ENCODE results near the gene SRPK2.

Gene SRPK2

DNA sequence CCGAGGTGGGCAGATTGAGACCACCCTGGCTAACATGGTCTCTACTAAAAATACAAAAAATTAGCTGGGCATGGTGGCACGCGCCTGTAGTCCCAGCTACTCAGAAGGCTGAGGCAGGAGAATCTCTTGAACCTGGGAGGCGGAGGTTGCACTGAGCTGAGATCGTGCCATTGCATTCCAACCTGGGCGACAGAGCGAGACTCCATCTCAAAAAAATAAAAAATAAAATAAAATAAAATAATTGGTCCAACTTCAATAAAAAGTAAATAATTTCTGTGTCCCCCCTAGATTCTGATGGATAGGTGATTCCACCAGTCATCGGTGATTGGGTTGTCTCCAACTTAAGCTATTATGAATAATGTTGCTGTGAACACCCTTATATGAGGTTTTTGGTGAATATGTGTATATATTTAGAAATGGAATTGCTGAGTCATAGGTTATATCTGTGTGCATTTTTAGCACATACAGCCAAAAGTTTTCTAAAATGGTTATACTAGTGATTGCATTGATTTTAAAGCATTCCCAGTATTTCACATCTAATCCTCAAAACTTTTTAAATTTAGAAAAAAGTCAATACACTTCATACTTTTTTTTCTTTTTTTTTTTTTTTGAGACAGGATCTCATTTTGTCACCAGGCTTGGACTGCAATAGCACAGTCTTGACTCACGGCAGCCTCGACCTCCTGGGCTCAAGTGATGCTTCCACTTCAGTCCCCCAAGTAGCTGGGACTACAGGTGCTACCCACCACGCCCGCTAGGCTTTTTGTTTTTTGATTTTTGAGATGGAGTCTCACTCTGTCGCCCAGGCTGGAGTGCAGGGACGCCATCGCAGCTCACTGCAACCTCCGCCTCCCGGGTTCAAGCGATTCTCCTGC is 13.7 kb upstream of the SRPK2 start:
- Histone ChIP-seq H3K4me1 (ENCODE audit: control insufficient read depth, insufficient read depth, low read length) (no peaks in the 10 kb centered on the region), H3K9ac (ENCODE audit: low read length) (no peak overlapping the region), H3K36me3 (ENCODE audit: control insufficient read depth, insufficient read depth, low read length) (no peaks in the 10 kb centered on the region), H3K27ac (ENCODE audit: low read depth, low read length) (no peak overlapping the region), H3K27me3 (ENCODE audit: control insufficient read depth, insufficient read depth, low read length) (no peaks in the 10 kb centered on the region), H3K4me3 (ENCODE audit: low read length) (no peak overlapping the region)

GRCh38 chr7:105399043-105399725 is 10.5 kb upstream of the SRPK2 start:
- no peaks in the 10 kb centered on the region for H3K36me3 ChIP-seq (ENCODE audit: control insufficient read depth, insufficient read depth, low read length)
- H3K27ac ChIP-seq (ENCODE audit: low read depth, low read length) = no peak overlapping the region
- no peak overlapping the region for H3K4me3 ChIP-seq (ENCODE audit: low read length)
- no peak overlapping the region for H3K9ac ChIP-seq (ENCODE audit: low read length)
- H3K27me3 ChIP-seq (ENCODE audit: control insufficient read depth, insufficient read depth, low read length) = no peaks in the 10 kb centered on the region
- no peaks in the 10 kb centered on the region for H3K4me1 ChIP-seq (ENCODE audit: control insufficient read depth, insufficient read depth, low read length)

- no peaks in the 10 kb centered on the region for H3K4me1 ChIP-seq (ENCODE audit: control insufficient read depth, insufficient read depth, low read length)
- no peak overlapping the region for H3K27ac ChIP-seq (ENCODE audit: low read depth, low read length)
- no peak overlapping the region for H3K9ac ChIP-seq (ENCODE audit: low read length)
- no peaks in the 10 kb centered on the region for H3K27me3 ChIP-seq (ENCODE audit: control insufficient read depth, insufficient read depth, low read length)
- no peaks in the 10 kb centered on the region for H3K36me3 ChIP-seq (ENCODE audit: control insufficient read depth, insufficient read depth, low read length)
- no peak overlapping the region for H3K4me3 ChIP-seq (ENCODE audit: low read length)
Measured at GRCh38 chr7:105396566-105396965, 7.8 kb upstream of the SRPK2 start.

DNA sequence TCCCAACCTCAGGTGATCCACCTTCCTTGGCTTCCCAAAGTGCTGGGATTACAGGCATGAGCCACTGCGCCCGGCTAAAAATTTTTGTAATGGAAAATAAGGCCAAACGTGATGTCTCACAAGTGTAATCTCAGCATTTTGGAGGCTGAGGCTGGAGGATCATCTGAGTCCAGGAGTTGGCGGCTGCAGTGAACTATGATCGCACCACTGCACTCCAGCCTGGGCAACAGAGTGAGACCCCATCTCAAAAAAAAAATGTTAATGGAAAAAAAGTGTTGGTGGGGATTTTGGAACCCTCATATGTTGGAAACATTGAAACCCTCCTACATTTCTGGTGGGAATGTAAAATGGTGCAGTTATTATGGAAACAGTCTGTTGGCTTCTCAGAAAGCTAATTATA is 2.7 kb upstream of the SRPK2 start:
- Histone ChIP-seq H3K4me3 (ENCODE audit: low read length) (no peak overlapping the region), H3K27ac (ENCODE audit: low read depth, low read length) (no peak overlapping the region), H3K27me3 (ENCODE audit: control insufficient read depth, insufficient read depth, low read length) (no peaks in the 10 kb centered on the region), H3K36me3 (ENCODE audit: control insufficient read depth, insufficient read depth, low read length) (no peaks in the 10 kb centered on the region), H3K9ac (ENCODE audit: low read length) (no peak overlapping the region), H3K4me1 (ENCODE audit: control insufficient read depth, insufficient read depth, low read length) (no peaks in the 10 kb centered on the region)

DNA sequence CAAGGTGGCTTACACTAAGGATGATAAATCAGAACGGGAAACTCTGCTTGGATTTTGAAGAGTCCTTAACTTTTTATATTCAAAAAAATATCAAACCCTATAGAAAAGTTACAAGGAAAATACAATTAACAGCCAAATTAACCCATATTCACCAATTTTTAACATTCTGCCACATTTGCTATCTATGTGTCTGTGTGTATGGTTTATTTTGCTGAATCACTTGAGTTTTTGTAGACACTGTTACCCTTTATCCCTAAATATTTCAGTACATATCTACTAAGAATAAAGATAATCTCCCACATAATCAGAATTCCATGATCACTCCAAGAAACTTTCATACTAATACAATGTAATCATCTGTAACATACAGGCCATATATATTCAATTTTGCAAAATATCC is 1.2 kb upstream of the SRPK2 start:
- no peaks in the 10 kb centered on the region for H3K4me1 ChIP-seq (ENCODE audit: control insufficient read depth, insufficient read depth, low read length)
- H3K27ac ChIP-seq (ENCODE audit: low read depth, low read length) = no peak overlapping the region
- no peaks in the 10 kb centered on the region for H3K27me3 ChIP-seq (ENCODE audit: control insufficient read depth, insufficient read depth, low read length)
- no peak overlapping the region for H3K9ac ChIP-seq (ENCODE audit: low read length)
- no peak overlapping the region for H3K4me3 ChIP-seq (ENCODE audit: low read length)
- no peaks in the 10 kb centered on the region for H3K36me3 ChIP-seq (ENCODE audit: control insufficient read depth, insufficient read depth, low read length)

DNA sequence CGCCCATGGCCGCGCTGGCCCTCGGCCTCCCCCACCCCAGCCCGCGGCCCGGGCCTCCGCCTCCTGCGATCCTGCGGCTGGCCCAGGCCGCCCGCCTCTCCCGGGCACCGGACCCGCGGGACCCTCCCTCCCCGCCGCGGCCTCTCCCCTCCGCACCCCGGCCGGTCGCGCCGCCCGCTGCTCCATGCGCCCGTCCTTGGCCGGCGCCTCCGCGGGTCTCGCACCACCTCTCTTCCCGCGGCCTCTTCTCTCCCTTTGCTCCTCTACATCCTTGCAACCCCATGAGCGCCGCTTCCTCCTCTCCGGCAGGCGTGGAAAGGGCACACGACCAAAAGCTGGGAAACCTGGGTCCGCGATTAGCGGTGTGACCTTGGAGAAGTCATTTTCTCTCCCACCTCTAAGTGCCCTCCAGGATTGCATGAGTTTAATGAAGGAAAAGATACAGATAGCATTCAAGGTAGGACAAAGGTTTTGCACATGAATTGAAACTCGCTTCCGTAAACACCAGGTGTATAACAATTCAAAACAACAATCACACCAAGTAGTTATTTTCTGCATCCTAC is 448 bp upstream of the SRPK2 start:
- Histone ChIP-seq H3K4me3 (ENCODE audit: low read length) (peak overlapping the region; percentile 49), H3K27me3 (ENCODE audit: control insufficient read depth, insufficient read depth, low read length) (no peaks in the 10 kb centered on the region), H3K27ac (ENCODE audit: low read depth, low read length) (peak overlapping the region; percentile 14), H3K4me1 (ENCODE audit: control insufficient read depth, insufficient read depth, low read length) (no peaks in the 10 kb centered on the region), H3K36me3 (ENCODE audit: control insufficient read depth, insufficient read depth, low read length) (no peaks in the 10 kb centered on the region), H3K9ac (ENCODE audit: low read length) (peak overlapping the region; percentile 10)

- peak overlapping the region; percentile 83 for H3K4me3 ChIP-seq (ENCODE audit: low read length)
- no peaks in the 10 kb centered on the region for H3K36me3 ChIP-seq (ENCODE audit: control insufficient read depth, insufficient read depth, low read length)
- no peak overlapping the region for H3K27ac ChIP-seq (ENCODE audit: low read depth, low read length)
- H3K27me3 ChIP-seq (ENCODE audit: control insufficient read depth, insufficient read depth, low read length) = no peaks in the 10 kb centered on the region
- no peaks in the 10 kb centered on the region for H3K4me1 ChIP-seq (ENCODE audit: control insufficient read depth, insufficient read depth, low read length)
- H3K9ac ChIP-seq (ENCODE audit: low read length) = no peak overlapping the region
Measured at GRCh38 chr7:105387508-105388355, 989 bp downstream of the SRPK2 start.

GRCh38 chr7:105377903-105378302 is 10.8 kb downstream of the SRPK2 start:
- no peaks in the 10 kb centered on the region for H3K4me1 ChIP-seq (ENCODE audit: control insufficient read depth, insufficient read depth, low read length)
- no peak overlapping the region for H3K4me3 ChIP-seq (ENCODE audit: low read length)

DNA sequence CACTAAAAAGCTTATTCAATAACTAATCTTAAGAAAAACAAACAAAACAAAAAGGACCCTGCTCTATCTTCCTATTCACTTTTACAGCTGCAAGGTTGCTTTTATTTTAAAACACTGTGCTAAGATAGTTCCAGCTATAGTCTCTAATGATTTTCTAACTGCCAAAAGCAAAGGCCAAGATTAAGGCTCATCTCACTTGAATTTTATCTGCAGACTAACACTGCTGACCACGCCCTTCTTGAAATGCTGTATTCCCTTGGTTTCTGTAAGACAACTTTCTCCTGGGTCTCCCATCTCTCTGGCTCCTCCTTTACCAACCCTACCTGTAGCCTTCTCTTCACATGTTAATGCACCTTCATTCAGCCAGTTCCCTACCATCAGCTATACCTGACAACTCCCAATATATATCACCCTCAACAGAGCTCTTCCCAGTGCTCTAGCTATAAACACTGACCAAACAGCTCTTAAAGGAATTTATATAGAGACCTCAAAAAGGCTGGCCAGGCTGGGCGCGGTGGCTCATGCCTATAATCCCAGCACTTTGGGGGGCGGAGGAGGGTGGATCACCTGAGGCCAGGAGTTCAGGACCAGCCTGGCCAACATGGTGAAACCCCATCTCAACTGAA is 11.7 kb downstream of the SRPK2 start:
- no peaks in the 10 kb centered on the region for H3K4me1 ChIP-seq (ENCODE audit: control insufficient read depth, insufficient read depth, low read length)

More at GRCh38 chr7:105377903-105378302, 10.8 kb downstream of the SRPK2 start:
- H3K27me3 ChIP-seq (ENCODE audit: control insufficient read depth, insufficient read depth, low read length) = no peaks in the 10 kb centered on the region
- H3K36me3 ChIP-seq (ENCODE audit: control insufficient read depth, insufficient read depth, low read length) = no peaks in the 10 kb centered on the region
- H3K9ac ChIP-seq (ENCODE audit: low read length) = no peak overlapping the region
- H3K27ac ChIP-seq (ENCODE audit: low read depth, low read length) = no peak overlapping the region

GRCh38 chr7:105369944-105370343 is 18.8 kb downstream of the SRPK2 start:
- Histone ChIP-seq H3K27me3 (ENCODE audit: control insufficient read depth, insufficient read depth, low read length) (no peaks in the 10 kb centered on the region), H3K4me1 (ENCODE audit: control insufficient read depth, insufficient read depth, low read length) (no peaks in the 10 kb centered on the region), H3K36me3 (ENCODE audit: control insufficient read depth, insufficient read depth, low read length) (no peaks in the 10 kb centered on the region), H3K9ac (ENCODE audit: low read length) (no peak overlapping the region), H3K27ac (ENCODE audit: low read depth, low read length) (no peak overlapping the region), H3K4me3 (ENCODE audit: low read length) (no peak overlapping the region)

More for the DNA sequence above, 11.7 kb downstream of the SRPK2 start:
- no peak overlapping the region for H3K27ac ChIP-seq (ENCODE audit: low read depth, low read length)
- H3K4me3 ChIP-seq (ENCODE audit: low read length) = no peak overlapping the region
- no peaks in the 10 kb centered on the region for H3K36me3 ChIP-seq (ENCODE audit: control insufficient read depth, insufficient read depth, low read length)
- no peak overlapping the region for H3K9ac ChIP-seq (ENCODE audit: low read length)
- no peaks in the 10 kb centered on the region for H3K27me3 ChIP-seq (ENCODE audit: control insufficient read depth, insufficient read depth, low read length)

DNA sequence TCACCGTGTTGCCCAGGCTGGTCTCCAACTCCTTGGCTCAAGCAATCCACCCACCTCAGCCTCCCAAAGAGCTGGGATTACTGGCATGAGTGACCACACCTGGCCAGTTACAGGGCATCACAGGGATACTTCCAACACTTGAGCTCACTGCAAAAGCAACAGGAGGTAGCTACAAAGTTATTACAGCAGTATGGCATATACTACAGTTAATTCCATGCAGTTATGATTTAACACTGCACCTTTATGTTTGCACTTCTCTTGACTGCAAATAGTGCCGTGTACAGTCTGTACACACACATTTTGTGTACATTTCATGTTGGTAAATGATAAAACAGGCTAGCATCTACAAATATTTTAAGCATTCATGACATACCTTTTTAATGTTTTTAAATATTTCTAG is 21.3 kb downstream of the SRPK2 start:
- Histone ChIP-seq H3K4me1 (ENCODE audit: control insufficient read depth, insufficient read depth, low read length) (no peaks in the 10 kb centered on the region), H3K36me3 (ENCODE audit: control insufficient read depth, insufficient read depth, low read length) (no peaks in the 10 kb centered on the region), H3K4me3 (ENCODE audit: low read length) (no peak overlapping the region), H3K9ac (ENCODE audit: low read length) (no peak overlapping the region), H3K27ac (ENCODE audit: low read depth, low read length) (no peak overlapping the region), H3K27me3 (ENCODE audit: control insufficient read depth, insufficient read depth, low read length) (no peaks in the 10 kb centered on the region)
